Caco-2 (cell line): ENCODE results near the gene KRT86. TPM values are rescaled to one million over a fixed set of nuclear protein-coding genes. Genes with fewer than 3 reads are reported as not detected.

ENCODE experiments used
- BruUV-seq: library from RNA; stranded (reverse); fragments of 400-500 nt; replicated peaks from 2 replicates; lab custom pipeline; 2021; lab: Mats Ljungman, UMichigan
- CTCF ChIA-PET: fragments of 300-600 bp; sonication (Branson Sonifier 250); formaldehyde crosslinking; loops from one replicate; lab custom pipeline; 2022; ENCODE audit warnings: antibody characterized with exemption; lab: Charles Lee
- POLR2A ChIA-PET: fragments of 300-600 bp; sonication (Branson Sonifier 250); formaldehyde crosslinking; loops from one replicate; lab custom pipeline; 2022; ENCODE audit warnings: antibody characterized with exemption; lab: Charles Lee
- DNase-seq, 2 experiments: peaks; one replicate each; pipeline versions ENCODE4 v3.0.0 to v3.0.0-alpha.2; 2020 to 2022
- H3K27me3 ChIP-seq: replicated peaks from 2 replicates; pipeline ENCODE4 v1.6.0; 2011; ENCODE audit warnings: low read length; ENCODE audit not compliant: control insufficient read depth, insufficient read depth
- H3K36me3 ChIP-seq: 2 replicates; pipeline ENCODE4 v1.5.1; 2011; ENCODE audit warnings: low read length; ENCODE audit not compliant: control insufficient read depth, insufficient read depth
- H3K4me1 ChIP-seq: fragments of 250-450 bp; sonication (Bioruptor Pico); 2 replicates; pipeline ENCODE4 v1.5.1; 2020; ENCODE audit warnings: mild to moderate bottlenecking
- H3K4me3 ChIP-seq: 2 replicates; pipeline ENCODE4 v1.5.1; 2011; ENCODE audit warnings: low read depth, mild to moderate bottlenecking, control low read depth, low read length
- H3K9me3 ChIP-seq: fragments of 250-450 bp; sonication (Bioruptor Pico); 2 replicates; pipeline ENCODE4 v1.5.1; 2020; ENCODE audit warnings: mild to moderate bottlenecking, moderate library complexity
- H3K27ac Mint-ChIP-seq: one replicate; pipeline ENCODE4 v1.8.0; 2022; ENCODE audit warnings: mixed read lengths; ENCODE audit not compliant: unreplicated experiment
- H3K27me3 Mint-ChIP-seq: one replicate; pipeline ENCODE4 v1.8.0; 2022; ENCODE audit warnings: mixed read lengths; ENCODE audit not compliant: insufficient read depth, unreplicated experiment
- H3K36me3 Mint-ChIP-seq: one replicate; pipeline ENCODE4 v1.8.0; 2022; ENCODE audit warnings: mild to moderate bottlenecking, mixed read lengths; ENCODE audit not compliant: insufficient read depth, unreplicated experiment
- H3K4me1 Mint-ChIP-seq: one replicate; pipeline ENCODE4 v1.8.0; 2022; ENCODE audit warnings: low read depth, mixed read lengths; ENCODE audit not compliant: unreplicated experiment
- H3K4me3 Mint-ChIP-seq: one replicate; pipeline ENCODE4 v1.8.0; 2022; ENCODE audit warnings: mild to moderate bottlenecking, moderate library complexity, mixed read lengths; ENCODE audit not compliant: unreplicated experiment
- H3K9me3 Mint-ChIP-seq: one replicate; pipeline ENCODE4 v1.8.0; 2022; ENCODE audit warnings: mixed read lengths; ENCODE audit not compliant: unreplicated experiment
- CTCF ChIP-seq, 2 experiments: fragments of 200-600 bp in 1 of 2; IDR thresholded peaks; 1 replicate in 1 of 2; 2 replicates in 1 of 2; pipeline versions ENCODE4 v1.5.1 to v1.8.0; 2011 to 2022; ENCODE audit warnings: antibody characterized with exemption in 1 of 2, control low read depth in 1 of 2, inconsistent platforms in 1 of 2, low read depth in 1 of 2, low read length in 1 of 2, mild to moderate bottlenecking in 1 of 2, moderate library complexity in 1 of 2; ENCODE audit not compliant: insufficient read depth in 1 of 2, severe bottlenecking in 1 of 2, unreplicated experiment in 1 of 2
- intact Hi-C: fragments of 100-400 bp; cut with micrococcal nuclease; formaldehyde crosslinking; loops from one replicate; pipeline ENCODE4 v1.10.0; 2022; ENCODE audit not compliant: unreplicated experiment
- total RNA-seq: library from RNA; stranded (reverse); gene quantifications from 2 replicates; pipeline ENCODE4 v1.2.3, GENCODE V29; 2022

KRT86 gene
- total RNA-seq, 1 experiment from 2014 or later, result not detected

- no peaks in the 10 kb centered on the region for H3K27me3 ChIP-seq
- Mint-ChIP-seq H3K9me3 (no peaks in the 10 kb centered on the region), H3K4me1 (peaks cover 6% of the 10 kb centered on the region), H3K36me3 (no peaks in the 10 kb centered on the region), H3K4me3 (no peak overlapping the region), H3K27ac (no peak overlapping the region), H3K27me3 (no peaks in the 10 kb centered on the region)
- no peak overlapping the region for H3K4me3 ChIP-seq
- H3K36me3 ChIP-seq, result peaks cover 1% of the 10 kb centered on the region; the same call in 1 of the 2 replicates
- TF ChIP-seq CTCF (IDR thresholded peaks at IDR 0.05; ENCODE audit: insufficient read depth in 1 of 2, low read depth in 1 of 2, low read length in 1 of 2, severe bottlenecking in 1 of 2, unreplicated experiment in 1 of 2), result no peak
- CTCF ChIA-PET, result no interaction called here
- H3K4me1 ChIP-seq, result peaks cover 21% of the 10 kb centered on the region
- intact Hi-C loops, result no loop called here
- no peak for DNase-seq
- POLR2A ChIA-PET, result no interaction called here
- H3K9me3 ChIP-seq, result peaks cover 19% of the 10 kb centered on the region
- no TSS peak for BruUV-seq
Measured at GRCh38 chr12:52261208-52261484, 13.3 kb upstream of the KRT86 start.

GRCh38 chr12:52262286-52262685, 12.2 kb upstream of the KRT86 start:
- DNase-seq, result no peak
- BruUV-seq, result no TSS peak
- H3K27me3 ChIP-seq, result no peaks in the 10 kb centered on the region
- H3K9me3 ChIP-seq, result peaks cover 19% of the 10 kb centered on the region
- H3K27ac Mint-ChIP-seq, result no peak overlapping the region
- H3K4me3 ChIP-seq, result no peak overlapping the region
- peaks cover 1% of the 10 kb centered on the region; the same call in 1 of the 2 replicates for H3K36me3 ChIP-seq
- peaks cover 21% of the 10 kb centered on the region for H3K4me1 ChIP-seq
- ChIA-PET CTCF (no interaction called here), POLR2A (no interaction called here)
- no peaks in the 10 kb centered on the region for H3K36me3 Mint-ChIP-seq
- peaks cover 6% of the 10 kb centered on the region for H3K4me1 Mint-ChIP-seq
- H3K9me3 Mint-ChIP-seq, result no peaks in the 10 kb centered on the region
- H3K27me3 Mint-ChIP-seq, result no peaks in the 10 kb centered on the region
- intact Hi-C loops, result loop anchor here (2.0 kb wide), 1 partner anchor 19 kb away; no protein-coding TSS in a partner anchor
- no peak for TF ChIP-seq CTCF (IDR thresholded peaks at IDR 0.05; ENCODE audit: insufficient read depth in 1 of 2, low read depth in 1 of 2, low read length in 1 of 2, severe bottlenecking in 1 of 2, unreplicated experiment in 1 of 2)
- no peak overlapping the region for H3K4me3 Mint-ChIP-seq

- no peak for DNase-seq
- no peak for TF ChIP-seq CTCF (IDR thresholded peaks at IDR 0.05; ENCODE audit: insufficient read depth in 1 of 2, low read depth in 1 of 2, low read length in 1 of 2, severe bottlenecking in 1 of 2, unreplicated experiment in 1 of 2)
- H3K36me3 ChIP-seq, result peaks cover 1% of the 10 kb centered on the region; the same call in 1 of the 2 replicates
- H3K27me3 Mint-ChIP-seq, result no peaks in the 10 kb centered on the region
- H3K4me1 ChIP-seq, result peaks cover 21% of the 10 kb centered on the region
- H3K36me3 Mint-ChIP-seq, result no peaks in the 10 kb centered on the region
- no peak overlapping the region for H3K4me3 Mint-ChIP-seq
- no peaks in the 10 kb centered on the region for H3K9me3 Mint-ChIP-seq
- H3K4me1 Mint-ChIP-seq, result peaks cover 6% of the 10 kb centered on the region
- ChIA-PET POLR2A (no interaction called here), CTCF (interaction anchor here (0.5 to 1.8 kb wide), 2 partner anchors 15 to 45 kb away, joined by 3 to 6 read pairs; no protein-coding TSS in a partner anchor)
- H3K9me3 ChIP-seq, result peaks cover 19% of the 10 kb centered on the region
- no peaks in the 10 kb centered on the region for H3K27me3 ChIP-seq
- no peak overlapping the region for H3K27ac Mint-ChIP-seq
- H3K4me3 ChIP-seq, result no peak overlapping the region
- no TSS peak for BruUV-seq
- intact Hi-C loops, result loop anchor here (2.0 kb wide), 1 partner anchor 17 kb away; no protein-coding TSS in a partner anchor
Measured at GRCh38 chr12:52263761-52264434, 10.5 kb upstream of the KRT86 start.
